Measurements from ENCODE around the gene SNUPN.
A peak's percentile ranks its signal among the peaks of the same experiment; 100 is the strongest.
"Not testable (repeated sequence)": the region's sequence is repeated elsewhere in the genome, so short reads cannot be mapped to it uniquely, and the experiment has no call there.

The SNUPN gene

DNA sequence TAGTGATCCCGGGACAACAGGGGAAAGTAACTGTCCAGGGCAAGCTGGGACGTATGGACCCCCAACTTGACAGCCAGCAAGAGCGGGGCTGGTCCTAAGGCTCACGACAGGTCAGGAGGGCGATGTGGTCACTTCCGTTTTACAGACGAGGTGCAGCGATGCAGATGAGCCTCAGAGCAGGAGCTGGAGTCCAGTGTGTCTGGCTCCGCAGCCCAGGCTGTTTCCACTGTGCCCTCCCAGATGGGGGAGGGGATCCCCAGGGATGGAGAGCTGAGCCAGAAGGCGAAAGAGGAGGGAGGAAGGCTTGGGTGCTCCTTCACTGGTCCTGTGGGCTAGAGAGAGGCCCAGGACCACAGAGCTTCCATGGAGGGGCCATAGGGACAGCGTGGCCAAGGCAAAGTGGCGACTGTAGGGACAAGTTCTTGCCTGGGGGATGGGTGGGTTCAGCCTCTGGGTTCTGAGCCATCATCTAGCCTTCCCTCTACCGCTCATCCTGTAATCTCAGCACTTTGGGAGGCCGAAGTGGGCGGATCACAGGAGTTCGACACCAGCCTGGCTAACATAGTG, 27.9 kb upstream of the SNUPN start:
- DNase-seq: no peak

DNA sequence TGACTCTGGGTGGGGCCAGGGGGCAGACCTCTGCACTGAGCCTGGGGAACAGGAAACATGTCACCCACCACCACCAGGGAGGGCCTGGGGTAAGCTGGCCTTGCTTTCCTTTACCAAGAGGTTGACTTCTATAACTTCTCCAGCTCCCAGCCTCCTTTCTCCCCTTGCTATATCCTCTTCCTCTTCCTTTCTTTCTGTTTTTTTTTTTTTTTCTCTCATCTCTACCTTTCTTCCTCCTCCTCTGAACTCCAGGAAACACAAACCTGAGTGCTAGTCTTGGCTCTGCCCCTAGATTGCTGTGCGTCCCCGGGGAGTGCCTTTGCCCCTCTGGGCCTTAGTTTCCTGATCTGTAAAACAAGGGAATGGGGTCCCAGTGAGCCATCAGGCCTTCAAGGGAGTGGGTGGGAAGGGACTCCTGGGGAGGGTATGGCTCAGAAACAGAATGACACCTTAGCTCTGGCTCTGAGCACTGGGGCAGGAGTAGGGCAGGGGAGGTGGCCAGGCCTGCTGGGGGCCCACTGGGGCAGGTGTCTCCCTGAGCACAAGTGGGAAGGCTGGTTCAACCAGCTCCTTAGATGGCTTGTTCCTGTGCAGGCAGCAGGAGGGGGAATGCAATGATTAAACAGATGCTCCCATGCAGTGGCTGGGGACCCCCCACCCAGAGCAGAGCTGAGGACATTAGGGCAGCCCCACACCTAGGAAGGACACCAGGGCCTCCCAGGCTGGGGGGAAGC, 26.5 kb upstream of the SNUPN start:
- DNase-seq: no peak

- no peak for DNase-seq
Observed at GRCh38 chr15:75650908-75651809, 25.6 kb upstream of the SNUPN start.

DNA sequence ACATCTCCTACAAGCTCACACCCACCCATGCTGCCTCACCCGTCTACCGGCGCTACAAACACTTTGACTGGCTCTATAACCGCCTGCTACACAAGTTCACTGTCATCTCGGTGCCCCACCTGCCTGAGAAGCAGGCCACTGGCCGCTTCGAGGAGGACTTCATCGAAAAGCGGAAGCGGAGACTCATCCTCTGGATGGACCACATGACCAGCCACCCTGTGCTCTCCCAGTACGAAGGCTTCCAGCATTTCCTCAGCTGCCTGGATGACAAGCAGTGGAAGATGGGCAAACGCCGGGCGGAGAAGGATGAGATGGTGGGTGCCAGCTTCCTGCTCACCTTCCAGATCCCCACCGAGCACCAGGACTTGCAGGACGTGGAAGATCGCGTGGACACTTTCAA, 24.3 kb upstream of the SNUPN start:
- no peak for DNase-seq

DNA sequence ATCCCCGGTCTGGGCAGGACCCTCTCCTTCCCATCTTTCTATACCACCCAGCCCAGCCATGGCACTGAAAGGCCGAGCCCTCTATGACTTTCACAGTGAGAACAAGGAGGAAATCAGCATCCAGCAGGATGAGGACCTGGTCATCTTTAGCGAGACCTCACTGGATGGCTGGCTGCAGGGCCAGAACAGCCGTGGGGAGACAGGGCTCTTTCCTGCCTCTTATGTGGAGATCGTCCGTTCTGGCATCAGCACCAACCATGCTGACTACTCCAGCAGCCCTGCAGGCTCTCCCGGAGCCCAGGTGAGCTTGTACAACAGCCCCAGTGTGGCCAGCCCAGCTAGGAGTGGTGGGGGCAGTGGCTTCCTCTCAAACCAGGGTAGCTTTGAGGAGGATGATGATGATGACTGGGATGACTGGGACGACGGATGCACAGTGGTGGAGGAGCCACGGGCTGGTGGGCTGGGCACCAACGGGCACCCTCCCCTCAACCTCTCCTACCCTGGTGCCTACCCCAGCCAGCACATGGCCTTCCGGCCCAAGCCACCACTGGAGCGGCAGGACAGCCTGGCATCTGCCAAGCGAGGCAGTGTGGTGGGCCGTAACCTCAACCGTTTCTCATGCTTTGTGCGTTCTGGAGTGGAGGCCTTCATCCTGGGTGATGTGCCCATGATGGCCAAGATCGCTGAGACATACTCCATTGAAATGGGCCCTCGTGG, 23.7 kb upstream of the SNUPN start:
- DNase-seq: no peak

DNA sequence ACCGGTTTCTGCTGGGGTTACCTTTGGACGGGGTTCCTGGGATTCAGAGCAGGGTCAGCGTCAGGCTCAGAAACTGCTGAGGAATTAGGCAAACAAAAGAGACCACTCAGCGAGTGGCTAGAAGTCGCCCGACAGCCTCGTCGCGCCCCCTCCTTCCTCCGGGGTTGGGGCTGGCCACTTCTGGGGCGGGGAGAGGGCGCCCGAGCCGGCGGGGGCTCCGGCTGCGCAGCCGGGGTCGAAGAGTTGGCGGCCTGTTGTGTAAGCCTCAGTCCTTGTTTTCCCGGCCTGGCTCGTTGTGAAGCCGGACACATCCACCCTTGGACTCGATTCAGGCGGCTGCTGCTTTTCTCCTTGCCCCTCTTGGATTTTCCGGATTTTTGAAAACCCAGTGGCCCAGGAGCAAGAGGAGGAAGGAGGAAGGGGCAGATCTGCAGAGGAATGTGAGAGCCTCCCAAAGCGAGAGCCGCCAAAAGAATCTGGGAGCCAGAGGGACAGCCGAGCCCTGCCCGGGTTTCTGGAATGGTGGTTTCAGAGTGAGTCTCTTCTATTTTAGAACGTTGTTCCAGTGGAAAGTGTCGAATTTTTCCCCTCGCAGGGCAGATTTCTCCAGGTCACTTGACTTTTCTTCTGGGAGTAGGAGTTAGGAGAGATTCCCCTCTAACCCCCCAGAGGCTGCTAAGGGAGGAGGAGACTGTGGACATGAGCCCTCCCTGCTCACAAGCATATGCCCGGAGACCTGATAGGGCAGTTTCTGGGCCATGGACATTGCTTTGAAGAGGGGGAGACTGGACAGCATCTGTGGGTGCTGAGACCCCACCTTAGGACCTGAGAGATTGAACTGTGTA, 22.9 kb upstream of the SNUPN start:
- DNase-seq: peak; percentile 46

- DNase-seq: peak; percentile 83
Observed at GRCh38 chr15:75647370-75648155, 22.0 kb upstream of the SNUPN start, which contains the start of gene SNX33. SNX33 (plus strand) TSS chr15:75647912; CDS start chr15:75649103, 1,191 bp downstream.

- no peak for DNase-seq
Observed at GRCh38 chr15:75646944-75647364, 21.4 kb upstream of the SNUPN start.

DNA sequence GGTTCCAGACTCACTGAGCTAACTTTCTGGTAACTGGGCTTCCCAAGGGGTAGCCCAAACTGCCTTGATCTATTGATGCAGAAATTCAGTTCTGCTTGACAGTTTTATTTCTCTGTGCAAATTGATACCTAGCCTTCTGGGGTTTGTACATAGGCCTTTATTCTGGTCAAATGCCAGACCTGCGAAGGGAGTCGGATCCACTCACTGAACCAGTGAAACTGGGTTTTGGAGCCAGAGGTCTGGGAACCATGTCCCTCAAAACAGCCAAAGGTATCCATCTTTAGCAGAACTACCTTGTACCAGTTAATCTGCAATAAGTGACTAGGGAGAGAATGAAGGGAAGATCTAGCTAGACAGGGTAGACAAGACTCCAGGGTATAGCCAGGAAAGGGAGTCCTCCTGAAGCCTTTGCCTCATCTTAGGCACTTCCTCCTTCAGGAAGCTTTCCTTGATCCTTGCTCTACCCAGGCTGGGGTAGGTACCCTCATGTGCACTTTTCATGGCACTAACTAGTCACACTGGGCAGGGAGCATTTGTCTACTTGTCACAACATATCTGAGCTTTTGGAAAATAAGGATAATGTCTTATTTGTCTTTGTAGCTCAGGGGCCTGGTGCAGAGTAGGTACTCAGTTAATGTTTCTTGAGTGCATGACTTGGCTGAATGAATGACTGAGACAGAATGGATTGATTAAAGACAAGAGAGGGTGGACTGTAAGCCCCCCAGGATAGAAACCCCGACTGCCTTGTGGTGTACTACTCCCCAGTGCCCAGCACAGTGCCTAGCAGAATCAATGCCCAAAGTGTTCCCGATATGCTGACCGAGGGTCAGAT, 20.8 kb upstream of the SNUPN start:
- DNase-seq: no peak

DNA sequence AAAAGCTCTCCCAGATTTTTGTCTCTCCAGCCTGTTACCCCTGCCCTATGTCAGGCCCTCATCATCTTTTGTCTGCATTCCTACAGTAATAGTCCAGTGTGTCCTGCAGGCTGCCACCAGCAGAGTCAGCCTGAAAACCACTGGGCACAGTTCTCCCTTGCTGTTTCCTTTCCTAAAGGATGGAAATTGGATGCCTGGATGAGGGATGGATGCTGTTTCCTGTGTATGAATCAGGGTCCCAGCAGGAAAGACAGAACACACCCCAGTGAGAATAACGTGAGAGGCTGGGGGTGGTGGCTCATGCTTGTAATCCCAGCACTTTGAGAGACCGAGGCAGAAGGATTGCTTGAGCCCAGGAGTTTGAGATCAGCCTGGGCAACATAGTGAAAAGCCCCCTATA, 18.9 kb upstream of the SNUPN start:
- peak; percentile 46 for DNase-seq

- DNase-seq: no peak
Observed at GRCh38 chr15:75641603-75642002, 16.1 kb upstream of the SNUPN start.

- no peak for DNase-seq
Observed at GRCh38 chr15:75641179-75641503, 15.6 kb upstream of the SNUPN start.

GRCh38 chr15:75640483-75641178, 15.1 kb upstream of the SNUPN start:
- peak; percentile 65 for DNase-seq

GRCh38 chr15:75639709-75640482, 14.4 kb upstream of the SNUPN start, which contains the start of gene IMP3:
IMP3 (minus strand) TSS chr15:75640224; CDS start chr15:75640168, 56 bp downstream.
- DNase-seq: peak; percentile 97

DNA sequence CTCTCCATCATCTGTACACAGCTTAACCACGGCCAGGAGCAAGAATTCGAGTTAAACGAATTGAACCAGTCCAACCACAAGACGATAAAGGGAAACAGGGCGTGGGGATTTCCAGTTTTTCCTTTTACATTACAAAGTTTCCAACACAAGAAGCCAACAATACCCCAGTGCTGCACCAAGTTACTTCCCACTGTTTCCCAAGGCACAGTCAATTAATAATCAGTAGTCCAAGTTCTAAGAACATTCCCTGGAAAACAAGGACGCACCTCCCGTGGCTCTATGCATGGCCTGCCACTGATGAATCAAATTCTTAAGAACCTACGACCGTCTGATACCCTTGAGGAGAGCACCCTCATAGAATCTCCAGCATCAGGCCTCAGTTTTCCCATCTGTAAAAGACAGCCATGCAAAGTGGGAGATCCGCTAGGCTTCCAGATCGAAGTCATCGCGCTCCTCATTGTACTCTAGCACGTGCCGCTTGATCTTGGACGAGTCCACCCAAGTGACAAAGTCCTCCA, 13.7 kb upstream of the SNUPN start:
- no peak for DNase-seq

DNA sequence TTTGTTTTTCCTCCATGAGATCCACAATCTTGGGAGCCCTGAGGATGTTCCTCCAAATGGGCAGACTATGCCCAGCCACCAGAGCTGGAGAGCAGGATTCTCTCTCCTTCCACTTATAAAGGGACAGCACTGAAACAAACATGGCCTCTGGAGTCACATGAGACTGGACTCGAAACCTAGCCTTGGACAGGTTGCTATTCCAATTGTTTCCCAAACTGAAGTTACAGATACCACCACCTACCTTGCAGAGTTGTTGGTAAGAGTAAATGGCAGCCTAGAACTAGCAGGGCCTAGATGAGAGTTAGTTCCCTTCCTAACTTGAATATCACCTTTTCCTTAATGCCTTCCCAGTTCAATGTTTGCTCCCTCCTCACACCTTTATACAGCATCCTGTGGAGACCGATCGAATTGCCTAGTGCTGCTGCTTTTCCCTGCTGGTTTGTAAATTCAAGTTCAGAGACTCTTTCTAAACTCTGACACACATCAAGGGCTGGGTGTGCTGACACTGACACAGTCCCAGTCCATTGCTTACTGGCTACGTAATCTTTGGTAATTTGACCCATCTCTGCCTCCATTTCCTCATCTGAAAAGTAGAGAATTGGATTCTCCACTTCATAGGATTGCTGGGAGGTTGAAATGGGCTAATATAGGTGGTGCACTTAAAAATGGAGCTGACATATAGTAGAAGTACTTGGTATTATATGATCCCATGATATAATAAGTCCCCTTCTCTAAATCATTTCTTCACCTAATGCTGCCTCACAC, 11.9 kb upstream of the SNUPN start:
- no peak for DNase-seq

DNA sequence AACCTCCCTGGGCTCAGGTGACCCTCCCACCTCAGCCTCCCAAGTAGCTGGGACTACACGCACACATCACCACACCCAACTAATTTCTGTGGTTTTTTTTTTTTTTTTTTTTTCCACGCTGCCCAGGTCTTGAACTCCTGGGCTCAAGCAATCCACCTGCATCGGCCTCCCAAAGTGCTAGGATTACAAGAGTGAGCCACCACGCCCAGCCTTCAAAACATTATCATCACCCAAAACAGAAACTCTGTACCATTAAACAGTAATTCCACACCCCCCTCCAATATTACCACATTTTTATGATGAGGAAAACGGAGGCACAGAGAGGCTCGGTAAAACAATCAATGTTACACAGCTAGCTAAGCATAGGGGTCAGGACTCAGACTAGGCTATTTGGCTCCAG, 10.5 kb upstream of the SNUPN start:
- DNase-seq: no peak

- not testable (repeated sequence) for DNase-seq
Observed at GRCh38 chr15:75633922-75634321, 8.4 kb upstream of the SNUPN start.
